ENCODE results near the gene PLCB1. TPM values are rescaled to one million over a fixed set of nuclear protein-coding genes. Genes with fewer than 3 reads are reported as not detected.

PLCB1 gene
- total and polyA plus RNA-seq, 2 experiments from 2014 or later = 14.9 to 20.7 TPM

GRCh38 chr20:8803065-8803464 is 671.0 kb downstream of the PLCB1 start:
- H2AFZ ChIP-seq = no peak overlapping the region
- Mint-ChIP-seq H3K4me3 (no peak overlapping the region), H3K27ac (no peak overlapping the region), H3K4me1 (peaks cover 26% of the 10 kb centered on the region), H3K9me3 (no peaks in the 10 kb centered on the region), H3K36me3 (ENCODE audit: low read depth) (no peaks in the 10 kb centered on the region), H3K27me3 (ENCODE audit: insufficient read depth, low read depth, poor library complexity) (no peaks in the 10 kb centered on the region)
- no peaks in the 10 kb centered on the region for H3K79me2 ChIP-seq (replicated peaks; ENCODE audit: insufficient read depth)
- no peak overlapping the region for H3K4me2 ChIP-seq
- TF ChIP-seq EZH2phosphoT487 (IDR thresholded peaks at IDR 0.05; ENCODE audit: unreplicated experiment) (no peak), CTCF (conservative IDR thresholded peaks at IDR 0.05; ENCODE audit: low read depth in 2 of 2) (0 out of 4 replicates have a peak, but pooled peaks of 1 of the 2 experiments have one; percentile 7)
- H3K27me3 ChIP-seq (ENCODE audit: insufficient read depth) = no peaks in the 10 kb centered on the region
- ATAC-seq = peak; percentile 46
- H3K27ac ChIP-seq (ENCODE audit: low read depth) = no peak overlapping the region
- H3K36me3 ChIP-seq (ENCODE audit: insufficient read depth) = no peaks in the 10 kb centered on the region
- no peak overlapping the region for H3K4me3 ChIP-seq
- H4K20me1 ChIP-seq (replicated peaks; ENCODE audit: insufficient read depth) = no peaks in the 10 kb centered on the region
- H3K4me1 ChIP-seq (ENCODE audit: insufficient read depth) = peaks cover 17% of the 10 kb centered on the region
- DNase-seq (ENCODE audit: low spot score) = peak; percentile 52
- no peaks in the 10 kb centered on the region for H3F3A ChIP-seq (replicated peaks; ENCODE audit: low read depth)
- no peaks in the 10 kb centered on the region for H3K9me2 ChIP-seq (ENCODE audit: insufficient read depth)

GRCh38 chr20:8803941-8804340 is 671.9 kb downstream of the PLCB1 start:
- Histone ChIP-seq H3K4me1 (ENCODE audit: insufficient read depth) (peaks cover 25% of the 10 kb centered on the region), H3K79me2 (replicated peaks; ENCODE audit: insufficient read depth) (no peaks in the 10 kb centered on the region)
- H3K4me3 Mint-ChIP-seq = no peak overlapping the region
- no peak for TF ChIP-seq EZH2phosphoT487 (IDR thresholded peaks at IDR 0.05; ENCODE audit: unreplicated experiment)
- no peak for TF ChIP-seq ZNF331 (CRISPR knock-in tag; IDR thresholded peaks at IDR 0.05; ENCODE audit: low read depth)
- TF ChIP-seq JUNB (IDR thresholded peaks at IDR 0.05; ENCODE audit: unreplicated experiment) = no peak
- no peak for TF ChIP-seq POLR2AphosphoS5 (IDR thresholded peaks at IDR 0.05; ENCODE audit: low read depth)
- TF ChIP-seq STAT1 (IDR thresholded peaks at IDR 0.05; ENCODE audit: unreplicated experiment) = no peak
- TF ChIP-seq ETS1 (IDR thresholded peaks at IDR 0.05) = no peak
- TF ChIP-seq REST (IDR thresholded peaks at IDR 0.05; ENCODE audit: unreplicated experiment) = no peak
- TF ChIP-seq CTCF (conservative IDR thresholded peaks at IDR 0.05; ENCODE audit: low read depth in 2 of 2) = no peak
- TF ChIP-seq EZH2 (IDR thresholded peaks at IDR 0.05; ENCODE audit: low read depth, unreplicated experiment) = no peak
- no peak for TF ChIP-seq ZNF114 (CRISPR knock-in tag; IDR thresholded peaks at IDR 0.05)
- TF ChIP-seq NANOG (IDR thresholded peaks at IDR 0.05; ENCODE audit: borderline replicate concordance) = no peak

More at GRCh38 chr20:8803941-8804340, 671.9 kb downstream of the PLCB1 start:
- H3K27ac Mint-ChIP-seq = no peak overlapping the region
- H3K27me3 Mint-ChIP-seq (ENCODE audit: insufficient read depth, low read depth, poor library complexity) = no peaks in the 10 kb centered on the region
- Histone ChIP-seq H3K27me3 (ENCODE audit: insufficient read depth) (no peaks in the 10 kb centered on the region), H3K9me2 (ENCODE audit: insufficient read depth) (no peaks in the 10 kb centered on the region), H4K20me1 (replicated peaks; ENCODE audit: insufficient read depth) (no peaks in the 10 kb centered on the region), H2AFZ (no peak overlapping the region), H3K27ac (ENCODE audit: low read depth) (no peak overlapping the region), H3K4me3 (no peak overlapping the region), H3F3A (replicated peaks; ENCODE audit: low read depth) (no peaks in the 10 kb centered on the region), H3K36me3 (ENCODE audit: insufficient read depth) (no peaks in the 10 kb centered on the region), H3K4me2 (no peak overlapping the region)
- no peaks in the 10 kb centered on the region for H3K36me3 Mint-ChIP-seq (ENCODE audit: low read depth)
- no peaks in the 10 kb centered on the region for H3K9me3 Mint-ChIP-seq
- H3K4me1 Mint-ChIP-seq = peaks cover 32% of the 10 kb centered on the region
- DNase-seq (ENCODE audit: low spot score) = no peak
- ATAC-seq = no peak
